Mammary microvascular endothelial cell (primary cell): ENCODE measurements around the gene CCDC89. TPM values are rescaled to one million over a fixed set of nuclear protein-coding genes. Genes with fewer than 3 reads are reported as not detected.

Source experiments
- total RNA-seq: library from RNA; depleted of rRNA; stranded (reverse); fragments of >200 nt; gene quantifications from 2 replicates; pipeline ENCODE4 v1.2.3, GENCODE V29; 2015

Gene CCDC89
- total RNA-seq: 0.10 and 0.13 TPM in 2 replicates

DNA sequence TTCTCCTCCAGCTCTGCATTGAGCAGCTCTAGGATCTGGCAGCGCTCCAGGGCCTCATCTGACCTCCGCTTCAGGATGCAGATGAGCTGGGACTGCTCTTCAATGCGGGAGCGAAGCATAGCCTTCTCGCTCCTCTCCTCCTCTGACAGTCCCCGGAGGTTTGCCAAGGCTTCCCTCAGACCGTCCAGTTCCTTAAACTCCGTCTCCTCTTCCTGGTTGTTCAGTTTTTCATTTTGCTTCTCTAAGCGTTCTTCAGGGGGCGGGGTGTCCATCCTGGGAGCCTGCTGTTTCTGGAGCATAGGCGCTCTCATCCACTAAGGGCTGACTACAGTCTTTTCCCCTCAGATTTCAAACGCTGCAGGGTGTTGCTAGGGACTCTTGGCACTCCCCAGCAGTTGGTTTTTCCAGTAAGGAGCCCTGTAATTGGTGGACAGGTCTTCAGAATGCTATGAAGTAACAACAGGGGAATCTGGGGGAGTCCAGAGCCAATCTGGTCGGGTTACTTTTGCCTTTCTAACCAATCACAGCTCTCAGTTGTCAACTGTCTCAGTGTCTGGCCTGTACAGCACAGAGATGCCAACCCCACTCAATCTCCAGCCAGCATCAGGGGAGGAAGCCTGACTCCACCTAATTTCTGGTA, at the start of gene CCDC89:
CCDC89 (minus strand) TSS at position 376 of the 640 bp plus-strand sequence; CDS start at position 311, 65 bp downstream.

DNA sequence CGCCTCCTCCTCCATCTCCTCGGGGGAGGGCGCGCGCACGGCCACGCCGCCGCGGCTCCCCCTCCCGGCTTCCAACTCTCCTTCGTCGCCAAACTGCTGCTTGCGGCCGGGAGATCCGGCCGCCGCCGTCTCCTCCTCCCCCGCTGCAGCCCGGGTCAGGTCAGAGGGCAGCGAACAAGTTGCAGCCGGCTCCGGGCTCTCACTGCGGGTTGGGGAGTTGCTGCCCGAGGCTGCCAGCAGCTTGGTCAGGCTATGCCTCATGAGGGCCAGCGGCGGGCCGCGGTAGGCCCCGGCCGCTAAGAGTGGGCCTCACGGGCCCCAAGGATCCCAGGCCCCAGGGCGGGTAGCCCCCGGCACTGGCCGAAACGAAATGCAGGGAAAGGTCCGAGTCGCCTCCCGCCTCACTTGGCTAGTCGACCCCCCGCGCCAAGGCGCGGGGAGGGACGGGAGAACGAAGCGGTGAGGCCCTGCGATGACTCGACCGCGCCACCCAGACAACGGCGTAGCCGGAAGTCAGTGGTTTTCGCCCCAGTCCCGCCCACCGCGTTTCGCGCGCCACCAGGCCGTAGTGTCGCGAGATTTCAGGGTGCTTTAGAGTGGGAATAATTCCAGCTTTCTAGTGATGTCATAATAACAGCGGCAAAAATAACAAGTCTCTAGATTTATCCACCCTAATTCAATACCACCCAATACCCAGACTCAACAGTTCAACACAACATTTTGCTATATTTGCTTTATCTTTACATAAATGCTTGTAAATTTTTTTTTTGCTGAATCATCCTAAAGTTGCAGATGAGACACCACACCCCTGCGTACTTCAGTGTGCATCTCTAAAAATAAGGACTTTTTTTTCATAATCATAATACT, 21.1 kb downstream of the CCDC89 start, which contains the start of gene CREBZF:
CREBZF (minus strand) TSS at position 515 of the 867 bp plus-strand sequence; CDS start at position 261, 254 bp downstream.

DNA sequence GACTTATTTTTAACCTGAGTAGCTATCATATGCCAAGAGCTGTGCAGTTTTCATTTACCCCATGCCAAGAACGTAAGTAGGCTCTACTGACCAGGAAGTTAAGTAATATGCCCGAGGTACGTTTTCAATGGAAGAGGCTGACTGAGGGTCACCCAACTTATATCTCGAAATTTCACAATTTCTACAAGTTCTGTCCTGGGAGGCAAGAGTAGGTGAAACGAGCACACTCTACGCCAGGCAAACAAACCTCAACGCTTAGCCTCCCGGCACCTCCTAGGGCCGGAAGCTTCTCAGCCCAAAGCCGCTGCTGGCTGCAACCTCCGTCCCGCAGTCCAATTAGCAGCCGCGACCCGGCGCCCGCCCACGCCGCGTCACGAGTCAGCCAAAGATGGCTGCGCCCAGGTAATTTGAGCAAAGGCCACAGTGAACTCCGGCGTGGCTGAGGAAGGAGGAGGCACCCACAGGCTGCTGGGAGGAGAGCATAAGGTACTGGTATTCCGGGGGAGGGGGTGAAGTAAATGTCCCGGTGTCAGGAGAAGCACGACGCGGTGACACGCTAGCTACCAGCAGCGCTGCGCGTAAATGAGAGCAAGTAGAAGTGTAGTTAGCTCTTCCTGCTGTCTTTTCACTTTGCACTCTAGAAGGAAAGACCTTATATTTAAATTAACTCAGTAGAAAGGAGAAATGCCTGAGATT, 38.2 kb downstream of the CCDC89 start, which contains the start of gene TMEM126A:
TMEM126A (plus strand) TSS at position 364 of the 696 bp plus-strand sequence. CDS start 2,289 bp downstream, outside the sequence.

Other genes with a start within 250 kb of the CCDC89 start
- 0.20 TPM in 2 replicates for gene DLG2, start 58.9 kb downstream of the CCDC89 start, total RNA-seq
- 74.3 and 82.7 TPM in 2 replicates for gene TMEM126B, start 57.6 kb downstream of the CCDC89 start, total RNA-seq
- 48.5 and 64.0 TPM in 2 replicates for gene TMEM126A, start 38.2 kb downstream of the CCDC89 start, total RNA-seq
- gene CREBZF, start 21.1 kb downstream of the CCDC89 start, total RNA-seq: 9.4 and 12.7 TPM in 2 replicates
- gene SYTL2, start 124.9 kb upstream of the CCDC89 start, total RNA-seq: 2.0 and 6.7 TPM in 2 replicates
- gene CCDC83, start 169.2 kb upstream of the CCDC89 start, total RNA-seq: not detected in 2 replicates